Chondrocyte (in vitro differentiated cells): ENCODE results near the gene COA1. TPM values are rescaled to one million over a fixed set of nuclear protein-coding genes. Genes with fewer than 3 reads are reported as not detected.

Experiments
- DNase-seq: peaks from one replicate; pipeline ENCODE4 v3.0.0; 2021; ENCODE audit warnings: mixed read lengths, low spot score
- H3K27ac Mint-ChIP-seq: one replicate; pipeline ENCODE4 v1.8.0; 2021; ENCODE audit warnings: mild to moderate bottlenecking, moderate library complexity, mixed read lengths; ENCODE audit not compliant: unreplicated experiment
- H3K27me3 Mint-ChIP-seq: 2 replicates; pipeline ENCODE4 v1.8.0; 2021; ENCODE audit warnings: low read depth, mixed read lengths
- H3K36me3 Mint-ChIP-seq: 2 replicates; pipeline ENCODE4 v1.8.0; 2021; ENCODE audit warnings: low read depth, mixed read lengths
- H3K4me1 Mint-ChIP-seq: 2 replicates; pipeline ENCODE4 v1.8.0; 2021; ENCODE audit warnings: low read depth, mild to moderate bottlenecking, mixed read lengths
- H3K4me3 Mint-ChIP-seq: one replicate; pipeline ENCODE4 v1.8.0; 2021; ENCODE audit warnings: mild to moderate bottlenecking, moderate library complexity, mixed read lengths; ENCODE audit not compliant: unreplicated experiment
- H3K9me3 Mint-ChIP-seq: 2 replicates; pipeline ENCODE4 v1.8.0; 2021; ENCODE audit warnings: low read depth, mixed read lengths
- total RNA-seq: library from RNA; stranded (reverse); gene quantifications from 3 replicates; pipeline ENCODE4 v1.2.1, GENCODE V29; 2021
- TF ChIP-seq, protein P1 (sequence below): fragments of 200-600 bp; sonication (generic); IDR thresholded peaks from 2 replicates; pipeline ENCODE4 v1.5.0; 2021; ENCODE audit warnings: antibody characterized with exemption, mild to moderate bottlenecking, moderate library complexity

The COA1 gene
- total RNA-seq, 1 donor from 2014 or later: 33.5 TPM

DNA sequence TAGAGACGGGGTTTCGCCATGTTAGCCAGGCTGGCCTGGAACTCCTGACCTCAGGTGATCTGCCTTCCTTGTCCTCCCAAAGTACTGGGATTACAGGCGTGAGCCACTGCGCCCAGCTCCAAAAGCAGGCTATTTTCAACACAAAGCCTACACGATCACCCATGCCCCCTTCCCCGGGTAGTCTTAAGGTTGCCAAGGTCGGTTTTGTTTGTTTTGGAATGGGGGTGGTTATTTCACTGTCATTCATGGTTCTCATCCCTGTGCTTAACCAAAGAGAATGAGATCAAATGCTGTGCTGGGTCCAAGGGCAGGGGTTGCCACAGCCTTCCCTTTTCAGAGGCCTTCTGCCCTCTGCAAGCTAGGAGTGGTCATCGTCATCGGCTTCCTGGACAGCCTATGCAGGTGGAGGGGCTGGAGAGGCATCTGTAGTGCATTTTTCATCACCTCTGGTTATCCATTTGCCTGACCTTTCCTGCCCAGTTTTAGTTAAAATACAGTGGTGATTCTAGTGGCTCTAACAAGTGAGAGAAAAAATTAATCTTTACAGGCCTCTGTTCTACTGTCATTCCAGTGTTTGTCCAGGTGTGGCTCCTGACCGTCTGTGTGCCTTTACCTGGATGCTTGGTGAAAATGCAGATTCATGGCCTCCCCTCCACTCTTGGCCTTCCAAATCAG is 40.6 kb upstream of the COA1 start:
- no peak overlapping the region for H3K4me3 Mint-ChIP-seq

DNA sequence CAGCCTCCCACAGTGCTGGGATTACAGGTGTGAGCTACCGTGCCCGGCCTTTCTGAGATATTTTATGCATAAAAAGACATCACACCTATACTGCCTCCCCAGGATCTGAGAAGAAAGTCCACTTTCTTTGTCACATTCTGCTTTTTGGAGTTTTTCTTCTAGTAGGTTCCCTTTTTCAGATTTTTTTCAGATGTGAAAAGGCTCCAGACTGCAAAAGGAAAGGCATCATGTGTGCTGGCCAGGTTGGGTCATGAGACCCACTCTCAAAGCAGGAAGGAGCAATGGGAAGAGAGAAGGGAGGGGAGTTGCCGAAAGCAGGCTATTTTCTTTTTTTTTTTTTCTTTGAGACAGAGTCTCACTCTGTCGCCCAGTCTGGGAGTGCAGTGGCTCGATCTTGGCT is 40.0 kb upstream of the COA1 start:
- TF ChIP-seq, protein P1, sequence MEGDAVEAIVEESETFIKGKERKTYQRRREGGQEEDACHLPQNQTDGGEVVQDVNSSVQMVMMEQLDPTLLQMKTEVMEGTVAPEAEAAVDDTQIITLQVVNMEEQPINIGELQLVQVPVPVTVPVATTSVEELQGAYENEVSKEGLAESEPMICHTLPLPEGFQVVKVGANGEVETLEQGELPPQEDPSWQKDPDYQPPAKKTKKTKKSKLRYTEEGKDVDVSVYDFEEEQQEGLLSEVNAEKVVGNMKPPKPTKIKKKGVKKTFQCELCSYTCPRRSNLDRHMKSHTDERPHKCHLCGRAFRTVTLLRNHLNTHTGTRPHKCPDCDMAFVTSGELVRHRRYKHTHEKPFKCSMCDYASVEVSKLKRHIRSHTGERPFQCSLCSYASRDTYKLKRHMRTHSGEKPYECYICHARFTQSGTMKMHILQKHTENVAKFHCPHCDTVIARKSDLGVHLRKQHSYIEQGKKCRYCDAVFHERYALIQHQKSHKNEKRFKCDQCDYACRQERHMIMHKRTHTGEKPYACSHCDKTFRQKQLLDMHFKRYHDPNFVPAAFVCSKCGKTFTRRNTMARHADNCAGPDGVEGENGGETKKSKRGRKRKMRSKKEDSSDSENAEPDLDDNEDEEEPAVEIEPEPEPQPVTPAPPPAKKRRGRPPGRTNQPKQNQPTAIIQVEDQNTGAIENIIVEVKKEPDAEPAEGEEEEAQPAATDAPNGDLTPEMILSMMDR: no peak
- Mint-ChIP-seq H3K4me3 (no peak overlapping the region), H3K36me3 (peaks cover 19% of the 10 kb centered on the region), H3K4me1 (peaks cover 6% of the 10 kb centered on the region), H3K9me3 (no peaks in the 10 kb centered on the region), H3K27me3 (no peaks in the 10 kb centered on the region), H3K27ac (no peak overlapping the region)
- no peak for DNase-seq

More for the DNA sequence above, 40.6 kb upstream of the COA1 start:
- H3K27ac Mint-ChIP-seq: no peak overlapping the region
- no peaks in the 10 kb centered on the region for H3K27me3 Mint-ChIP-seq
- peaks cover under 1% of the 10 kb centered on the region for H3K4me1 Mint-ChIP-seq
- TF ChIP-seq, protein P1: no peak
- H3K9me3 Mint-ChIP-seq: no peaks in the 10 kb centered on the region
- DNase-seq: no peak
- peaks cover 21% of the 10 kb centered on the region for H3K36me3 Mint-ChIP-seq

GRCh38 chr7:43768887-43769272 is 39.6 kb upstream of the COA1 start:
- H3K27ac Mint-ChIP-seq: no peak overlapping the region
- no peaks in the 10 kb centered on the region for H3K27me3 Mint-ChIP-seq
- peaks cover 10% of the 10 kb centered on the region for H3K4me1 Mint-ChIP-seq
- H3K36me3 Mint-ChIP-seq: peaks cover 19% of the 10 kb centered on the region
- TF ChIP-seq, protein P1: no peak
- H3K4me3 Mint-ChIP-seq: no peak overlapping the region
- DNase-seq: no peak
- H3K9me3 Mint-ChIP-seq: no peaks in the 10 kb centered on the region

DNA sequence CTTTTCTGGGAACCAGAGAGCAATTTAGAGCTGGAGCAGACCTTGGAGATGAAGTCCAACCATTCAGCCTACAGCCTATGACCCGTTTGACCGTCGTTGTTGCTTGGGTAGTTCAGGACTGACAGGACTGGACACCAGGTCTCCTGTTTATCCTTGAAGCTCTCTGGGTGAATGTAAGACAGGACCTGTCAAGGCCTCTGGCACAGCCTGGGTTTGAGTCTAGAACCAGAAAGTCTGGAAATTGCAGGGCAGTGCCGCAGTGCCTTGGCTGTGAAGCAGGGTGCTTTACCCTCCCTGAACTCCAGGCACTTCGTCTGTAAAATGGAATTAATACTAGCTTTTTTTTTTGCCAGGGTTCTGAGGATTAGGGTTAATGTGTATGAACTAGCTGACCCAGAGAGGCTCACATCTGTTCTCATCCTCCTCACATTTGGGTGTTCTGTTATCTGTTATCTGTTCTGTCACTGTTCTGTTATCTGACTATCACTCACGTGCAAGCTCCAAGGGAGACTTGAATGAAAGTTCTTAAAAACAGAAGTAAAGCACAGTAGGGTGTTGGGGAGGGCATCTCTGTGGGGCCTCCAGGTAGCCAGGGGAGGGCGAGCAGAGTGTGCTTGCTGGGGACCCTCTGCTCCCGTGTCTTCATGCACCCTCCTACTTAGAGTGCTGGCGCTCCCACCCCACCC is 39.0 kb upstream of the COA1 start:
- Mint-ChIP-seq H3K27me3 (no peaks in the 10 kb centered on the region), H3K27ac (no peak overlapping the region), H3K4me3 (no peak overlapping the region), H3K9me3 (no peaks in the 10 kb centered on the region), H3K4me1 (peaks cover 16% of the 10 kb centered on the region), H3K36me3 (peaks cover 18% of the 10 kb centered on the region)
- DNase-seq: no peak
- TF ChIP-seq, protein P1: no peak

DNA sequence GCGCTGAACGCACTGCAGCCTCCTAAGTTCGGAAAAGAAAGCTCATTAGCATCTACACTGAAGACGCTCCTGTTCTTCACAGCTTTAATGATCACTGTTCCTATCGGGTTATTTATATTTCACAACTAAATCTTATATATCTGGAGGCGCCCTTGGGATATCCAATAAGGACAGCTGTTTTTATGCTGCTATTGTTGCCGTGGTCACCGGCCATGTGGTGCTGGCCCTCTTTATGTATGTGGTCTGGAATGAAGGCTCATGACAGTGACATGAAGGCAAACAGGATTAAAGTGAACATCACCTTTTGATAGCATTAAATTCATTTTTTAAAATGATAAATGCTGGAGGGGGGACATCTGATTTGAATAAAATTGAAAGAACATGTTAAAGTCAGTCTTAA is 38.0 kb upstream of the COA1 start:
- TF ChIP-seq, protein P1: no peak
- Mint-ChIP-seq H3K9me3 (no peaks in the 10 kb centered on the region), H3K4me1 (peaks cover 22% of the 10 kb centered on the region), H3K4me3 (no peak overlapping the region), H3K36me3 (peaks cover 10% of the 10 kb centered on the region), H3K27ac (no peak overlapping the region), H3K27me3 (no peaks in the 10 kb centered on the region)
- DNase-seq: no peak
